SK-N-SH (cell line): ENCODE results near the gene PROX2.

Source experiments
- CHD2 ChIP-seq: fragments of 150-350 bp; IDR thresholded peaks from 2 replicates; pipeline ENCODE4 v1.6.1; 2018; ENCODE audit warnings: low read length; ENCODE audit not compliant: partially characterized antibody
- CTCF ChIP-seq: fragments of 200-600 bp; sonication (generic); IDR thresholded peaks from 2 replicates; pipeline ENCODE4 v1.6.1; 2017; ENCODE audit warnings: antibody characterized with exemption, mild to moderate bottlenecking, moderate library complexity
- EP300 ChIP-seq, 2 experiments: IDR thresholded peaks; 2 replicates each; pipeline versions ENCODE4 v1.4.0 to v1.6.1; 2012; ENCODE audit warnings: borderline replicate concordance in 1 of 2, low read depth in 1 of 2, low read length in 1 of 2
- EZH2phosphoT487 ChIP-seq: fragments of 200-600 bp; sonication (generic); IDR thresholded peaks from 2 replicates; pipeline ENCODE4 v1.6.1; 2017; ENCODE audit warnings: low read depth, mixed run types, mild to moderate bottlenecking, antibody characterized with exemption, moderate library complexity, borderline replicate concordance
- FOXJ3 ChIP-seq: sonication (generic); formaldehyde crosslinking; IDR thresholded peaks from 2 replicates; pipeline ENCODE4 v1.5.1; 2020; ENCODE audit warnings: mild to moderate bottlenecking, missing genetic modification reagents
- GABPA ChIP-seq: IDR thresholded peaks from 2 replicates; pipeline ENCODE4 v1.4.0; 2012; ENCODE audit warnings: low read depth, mild to moderate bottlenecking
- MEF2A ChIP-seq: IDR thresholded peaks from 2 replicates; pipeline ENCODE4 v1.4.0; 2012; ENCODE audit warnings: low read depth, borderline replicate concordance
- RAD21 ChIP-seq: IDR thresholded peaks from 2 replicates; pipeline ENCODE4 v1.6.1; 2012; ENCODE audit warnings: mild to moderate bottlenecking, low read length
- REST ChIP-seq: IDR thresholded peaks from 2 replicates; pipeline ENCODE4 v1.6.1; 2012; ENCODE audit warnings: mild to moderate bottlenecking, low read depth, low read length, moderate library complexity
- RFX5 ChIP-seq: IDR thresholded peaks from 2 replicates; pipeline ENCODE4 v1.6.1; 2012; ENCODE audit warnings: mild to moderate bottlenecking, improper control_type of control experiment, low read length
- TCF12 ChIP-seq: IDR thresholded peaks from 2 replicates; pipeline ENCODE4 v1.4.0; 2012
- TEAD4 ChIP-seq: IDR thresholded peaks from 2 replicates; pipeline ENCODE4 v1.4.0; 2012; ENCODE audit warnings: mild to moderate bottlenecking, borderline replicate concordance; ENCODE audit not compliant: insufficient read depth
- USF1 ChIP-seq: IDR thresholded peaks from 2 replicates; pipeline ENCODE4 v1.4.0; 2012; ENCODE audit warnings: low read depth, borderline replicate concordance
- ZBTB33 ChIP-seq: IDR thresholded peaks from 2 replicates; pipeline ENCODE4 v1.4.0; 2012; ENCODE audit warnings: low read depth, borderline replicate concordance

GRCh38 chr14:74858022-74858421 lies 17.9 kb downstream of the PROX2 start:
- TF ChIP-seq FOXJ3 (CRISPR knock-in tag) (no peak), TCF12 (no peak), CHD2 (no peak), CTCF (no peak), GABPA (no peak), EZH2phosphoT487 (no peak), TEAD4 (no peak), RAD21 (no peak), REST (no peak), USF1 (no peak), RFX5 (no peak), ZBTB33 (no peak), EP300 (IDR thresholded peaks at IDR 0.05; ENCODE audit: borderline replicate concordance in 1 of 2, low read depth in 1 of 2, low read length in 1 of 2) (no peak), MEF2A (no peak)
